ENCODE measurements around the gene OR5K4. TPM values are rescaled to one million over a fixed set of nuclear protein-coding genes. Genes with fewer than 3 reads are reported as not detected.

The OR5K4 gene, protein sequence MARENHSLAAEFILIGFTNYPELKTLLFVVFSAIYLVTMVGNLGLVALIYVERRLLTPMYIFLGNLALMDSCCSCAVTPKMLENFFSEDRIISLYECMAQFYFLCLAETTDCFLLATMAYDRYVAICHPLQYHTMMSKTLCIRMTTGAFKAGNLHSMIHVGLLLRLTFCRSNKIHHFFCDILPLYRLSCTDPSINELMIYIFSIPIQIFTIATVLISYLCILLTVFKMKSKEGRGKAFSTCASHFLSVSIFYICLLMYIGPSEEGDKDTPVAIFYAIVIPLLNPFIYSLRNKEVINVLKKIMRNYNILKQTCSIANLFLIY
- polyA plus RNA-seq (not detected in 3 replicates), polyA minus RNA-seq (not detected in 3 replicates)
- not detected for polyA plus RNA-seq (2011; ENCODE audit: low read depth)
- not detected in 2 replicates for polyA plus RNA-seq (2011; cell fraction: cytosol; rRNA removed)
- not detected in 2 replicates for polyA plus RNA-seq (2011; cell fraction: nucleus; rRNA removed)
- polyA plus RNA-seq (2012; ENCODE audit: low replicate concordance), result not detected in 2 replicates
- polyA minus RNA-seq (2011; cell fraction: cytosol; rRNA and poly(A)+ RNA removed), result not detected
- polyA minus RNA-seq (2011; cell fraction: nucleus; rRNA and poly(A)+ RNA removed), result not detected in 2 replicates

DNA sequence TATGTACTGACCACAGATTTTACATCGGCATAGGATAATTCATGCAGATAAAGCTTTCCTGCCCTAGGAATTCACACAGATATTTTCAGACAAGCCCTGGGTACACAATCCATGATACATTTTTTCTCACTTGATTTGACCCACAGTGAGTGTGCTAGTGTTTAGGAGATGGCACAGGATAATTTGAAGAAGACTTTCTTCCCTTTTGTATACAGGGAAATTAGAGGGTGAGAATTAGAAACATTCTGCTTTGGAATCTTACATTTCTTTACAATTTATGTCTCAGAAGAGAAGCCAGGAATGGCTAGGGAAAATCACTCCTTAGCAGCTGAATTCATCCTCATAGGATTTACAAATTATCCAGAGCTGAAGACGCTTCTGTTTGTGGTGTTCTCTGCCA lies at the start of gene OR5K4:
TSS of gene OR5K4 (plus strand) at position 301 of the 400 bp plus-strand sequence. CDS start at position 301, 0 bp downstream.
- H3K9ac ChIP-seq (ENCODE audit: control insufficient read depth, extremely low read depth, insufficient read depth, low read length), result no peak within 1 kb of the TSS
- no peaks in the 10 kb centered on the region for H4K20me1 ChIP-seq (ENCODE audit: control insufficient read depth, extremely low read depth, insufficient read depth, low read length)
- no peaks in the 10 kb centered on the region for H3K79me2 ChIP-seq (ENCODE audit: control insufficient read depth, insufficient read depth, low read length)
- H2AFZ ChIP-seq (ENCODE audit: control insufficient read depth, low read length), result no peak within 1 kb of the TSS
- H3K27ac ChIP-seq (ENCODE audit: control insufficient read depth, insufficient read depth, low read length), result no peak within 1 kb of the TSS
- no peaks in the 10 kb centered on the region for H3K4me1 ChIP-seq (ENCODE audit: control insufficient read depth, extremely low read depth, insufficient read depth, low read length)
- no peaks in the 10 kb centered on the region for H3K9me3 ChIP-seq (ENCODE audit: control insufficient read depth, low read depth, low read length)
- H3K9me1 ChIP-seq (ENCODE audit: control insufficient read depth, extremely low read depth, insufficient read depth, low read length), result no peaks in the 10 kb centered on the region
- dilution Hi-C loops (cut with MboI; ENCODE audit: extremely low pct_ligation_motif_present, low sequenced_read_pairs), result no loop called here
- H3K4me2 ChIP-seq (ENCODE audit: control insufficient read depth, extremely low read depth, insufficient read depth, low read depth, low read length), result no peak within 1 kb of the TSS
- H3K36me3 ChIP-seq (ENCODE audit: control insufficient read depth in 2 of 2, extremely low read depth in 1 of 2, insufficient read depth in 2 of 2, low read length in 2 of 2), result no peaks in the 10 kb centered on the region
- DNase-seq (ENCODE audit: low read depth, low spot score) (no peak), FAIRE-seq (no peak)
- H3K27me3 ChIP-seq (ENCODE audit: control insufficient read depth, extremely low read depth, insufficient read depth, low read length), result no peaks in the 10 kb centered on the region
- TF ChIP-seq EZH2 (IDR thresholded peaks at IDR 0.05; ENCODE audit: low read length), result no peak
- TF ChIP-seq, protein P1, sequence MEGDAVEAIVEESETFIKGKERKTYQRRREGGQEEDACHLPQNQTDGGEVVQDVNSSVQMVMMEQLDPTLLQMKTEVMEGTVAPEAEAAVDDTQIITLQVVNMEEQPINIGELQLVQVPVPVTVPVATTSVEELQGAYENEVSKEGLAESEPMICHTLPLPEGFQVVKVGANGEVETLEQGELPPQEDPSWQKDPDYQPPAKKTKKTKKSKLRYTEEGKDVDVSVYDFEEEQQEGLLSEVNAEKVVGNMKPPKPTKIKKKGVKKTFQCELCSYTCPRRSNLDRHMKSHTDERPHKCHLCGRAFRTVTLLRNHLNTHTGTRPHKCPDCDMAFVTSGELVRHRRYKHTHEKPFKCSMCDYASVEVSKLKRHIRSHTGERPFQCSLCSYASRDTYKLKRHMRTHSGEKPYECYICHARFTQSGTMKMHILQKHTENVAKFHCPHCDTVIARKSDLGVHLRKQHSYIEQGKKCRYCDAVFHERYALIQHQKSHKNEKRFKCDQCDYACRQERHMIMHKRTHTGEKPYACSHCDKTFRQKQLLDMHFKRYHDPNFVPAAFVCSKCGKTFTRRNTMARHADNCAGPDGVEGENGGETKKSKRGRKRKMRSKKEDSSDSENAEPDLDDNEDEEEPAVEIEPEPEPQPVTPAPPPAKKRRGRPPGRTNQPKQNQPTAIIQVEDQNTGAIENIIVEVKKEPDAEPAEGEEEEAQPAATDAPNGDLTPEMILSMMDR (optimal IDR thresholded peaks at IDR 0.05 in 1 of 3, IDR thresholded peaks at IDR 0.05 in 1 of 3, conservative IDR thresholded peaks at IDR 0.05 in 1 of 3; ENCODE audit: extremely low read depth in 1 of 3, insufficient read depth in 2 of 3, low read length in 3 of 3), result no peak
- no peak within 1 kb of the TSS for H3K4me3 ChIP-seq (ENCODE audit: control insufficient read depth in 2 of 3, extremely low read depth in 1 of 3, insufficient read depth in 2 of 3, low read depth in 1 of 3, low read length in 3 of 3)

DNA sequence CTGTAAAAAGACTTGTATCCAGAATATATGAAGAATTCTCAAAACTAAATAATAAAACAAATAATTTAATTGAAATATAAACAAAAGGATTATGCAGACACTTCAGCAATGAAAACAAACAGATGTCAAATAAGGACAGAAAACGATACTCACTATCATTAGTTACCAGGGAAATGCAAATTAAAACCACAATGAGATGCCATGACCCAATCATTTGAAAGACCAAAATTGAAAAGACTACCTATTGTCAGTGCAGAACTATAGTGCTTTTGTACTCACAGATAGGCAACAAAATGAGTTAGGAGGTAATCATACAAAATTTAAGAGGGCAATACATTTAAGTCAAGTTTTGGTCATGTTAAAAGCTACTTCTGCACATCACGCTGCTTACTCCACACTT lies 31.6 kb upstream of the OR5K4 start:
- no peak for TF ChIP-seq EZH2 (IDR thresholded peaks at IDR 0.05; ENCODE audit: low read length)
- TF ChIP-seq, protein P1 (optimal IDR thresholded peaks at IDR 0.05 in 1 of 3, IDR thresholded peaks at IDR 0.05 in 1 of 3, conservative IDR thresholded peaks at IDR 0.05 in 1 of 3; ENCODE audit: extremely low read depth in 1 of 3, insufficient read depth in 2 of 3, low read length in 3 of 3), result no peak
- H2AFZ ChIP-seq (ENCODE audit: control insufficient read depth, low read length), result no peak overlapping the region
- DNase-seq (ENCODE audit: low read depth, low spot score), result no peak
- no peak for FAIRE-seq
- H3K27me3 ChIP-seq (ENCODE audit: control insufficient read depth, extremely low read depth, insufficient read depth, low read length), result peaks cover 2% of the 10 kb centered on the region
- H3K4me3 ChIP-seq (ENCODE audit: control insufficient read depth in 2 of 3, extremely low read depth in 1 of 3, insufficient read depth in 2 of 3, low read depth in 1 of 3, low read length in 3 of 3), result no peak overlapping the region
- H3K27ac ChIP-seq (ENCODE audit: control insufficient read depth, insufficient read depth, low read length), result no peak overlapping the region
- H3K36me3 ChIP-seq (ENCODE audit: control insufficient read depth in 2 of 2, extremely low read depth in 1 of 2, insufficient read depth in 2 of 2, low read length in 2 of 2), result no peaks in the 10 kb centered on the region
- no peak overlapping the region for H3K4me2 ChIP-seq (ENCODE audit: control insufficient read depth, extremely low read depth, insufficient read depth, low read depth, low read length)
- no peaks in the 10 kb centered on the region for H3K9me1 ChIP-seq (ENCODE audit: control insufficient read depth, extremely low read depth, insufficient read depth, low read length)
- H4K20me1 ChIP-seq (ENCODE audit: control insufficient read depth, extremely low read depth, insufficient read depth, low read length), result no peaks in the 10 kb centered on the region
- no peaks in the 10 kb centered on the region for H3K79me2 ChIP-seq (ENCODE audit: control insufficient read depth, insufficient read depth, low read length)
- no peaks in the 10 kb centered on the region for H3K9me3 ChIP-seq (ENCODE audit: control insufficient read depth, low read depth, low read length)
- no peak overlapping the region for H3K9ac ChIP-seq (ENCODE audit: control insufficient read depth, extremely low read depth, insufficient read depth, low read length)
- dilution Hi-C loops (cut with MboI; ENCODE audit: extremely low pct_ligation_motif_present, low sequenced_read_pairs), result no loop called here
- H3K4me1 ChIP-seq (ENCODE audit: control insufficient read depth, extremely low read depth, insufficient read depth, low read length), result no peaks in the 10 kb centered on the region
